ENCODE data around the gene FBXW4. TPM values are rescaled to one million over a fixed set of nuclear protein-coding genes. Genes with fewer than 3 reads are reported as not detected.
A peak's percentile ranks its signal among the peaks of the same experiment; 100 is the strongest.
"Not testable (repeated sequence)": the region's sequence is repeated elsewhere in the genome, so short reads cannot be mapped to it uniquely, and the experiment has no call there.

The FBXW4 gene
- total RNA-seq, 2 experiments from 2014 or later: 36.7 to 46.2 TPM

DNA sequence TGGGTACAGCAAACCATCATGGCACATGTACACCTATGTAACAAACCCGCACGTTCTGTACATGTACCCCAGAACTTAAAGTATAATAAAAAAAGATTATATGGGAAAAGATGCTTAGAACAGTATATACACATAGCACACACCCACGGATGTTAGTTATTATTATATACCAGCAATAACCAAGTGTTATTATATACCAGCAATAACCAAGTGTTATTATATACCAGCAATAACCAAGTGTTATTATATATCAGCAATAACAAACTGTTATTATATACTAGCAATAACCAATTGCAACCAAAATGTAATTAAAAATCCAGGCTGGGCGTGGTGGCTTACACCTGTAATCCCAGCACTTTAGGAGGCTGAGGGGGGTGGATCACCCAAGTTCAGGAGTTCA, 61.5 kb downstream of the FBXW4 start:
- H3K9me3 Mint-ChIP-seq (ENCODE audit: low read depth); H3K4me3 Mint-ChIP-seq; DNase-seq; H3K4me1 Mint-ChIP-seq; H3K27ac Mint-ChIP-seq; CTCF ChIA-PET; H3K27me3 Mint-ChIP-seq; ATAC-seq: not testable (repeated sequence)
- peaks cover 14% of the 10 kb centered on the region for H3K36me3 Mint-ChIP-seq

DNA sequence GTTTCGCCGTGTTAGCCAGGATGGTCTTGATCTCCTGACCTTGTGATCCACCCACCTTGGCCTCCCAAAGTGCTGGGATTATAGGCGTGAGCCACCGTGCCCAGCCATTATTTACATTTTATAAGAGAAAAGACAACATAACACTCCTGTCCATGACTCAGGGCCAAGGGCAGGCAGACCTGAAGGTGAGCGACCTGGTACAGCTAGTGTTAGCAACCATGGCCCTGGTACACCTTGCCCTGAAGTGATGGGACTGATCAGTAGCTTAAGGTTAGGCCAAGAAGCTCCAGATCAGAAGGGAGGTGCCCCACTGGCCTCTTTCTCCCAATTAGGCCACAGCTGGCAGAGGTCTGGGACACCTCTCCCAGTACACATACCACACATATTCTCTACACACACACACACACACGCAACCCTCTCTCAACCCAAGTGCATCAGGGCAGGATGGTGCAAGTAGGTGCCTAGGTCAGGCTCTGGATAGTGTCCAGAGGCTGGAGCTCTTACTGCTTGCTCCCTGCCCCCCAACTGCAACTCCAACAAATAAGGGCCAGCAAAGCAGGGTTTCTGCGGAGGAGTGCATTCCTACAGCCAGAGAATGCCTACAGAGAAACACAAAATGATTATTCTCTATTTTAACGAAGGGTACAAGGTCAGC, 63.0 kb downstream of the FBXW4 start:
- no peaks in the 10 kb centered on the region for H3K9me3 Mint-ChIP-seq (ENCODE audit: low read depth)
- no peak overlapping the region for H3K27ac Mint-ChIP-seq
- CTCF ChIA-PET: no interaction called here
- H3K4me1 Mint-ChIP-seq: no peaks in the 10 kb centered on the region
- peaks cover 6% of the 10 kb centered on the region for H3K36me3 Mint-ChIP-seq
- H3K4me3 Mint-ChIP-seq: no peak overlapping the region
- ATAC-seq: no peak
- no peak for DNase-seq
- no peaks in the 10 kb centered on the region for H3K27me3 Mint-ChIP-seq

DNA sequence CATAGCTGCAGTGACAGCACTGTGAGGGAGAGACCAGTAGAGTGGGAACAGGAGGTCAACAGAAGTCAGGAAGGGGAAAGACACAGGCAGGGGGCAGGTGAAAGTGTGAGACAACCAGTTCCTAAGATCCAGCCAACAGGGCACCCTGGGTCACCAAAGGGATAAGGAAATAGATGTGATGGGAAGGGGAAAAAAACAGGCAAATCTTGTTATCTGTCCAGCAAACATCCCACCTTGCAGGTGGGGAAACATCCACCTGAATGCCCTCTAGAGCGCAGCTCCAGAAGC, 64.4 kb downstream of the FBXW4 start:
- DNase-seq (no peak), ATAC-seq (no peak)
- H3K27ac Mint-ChIP-seq: no peak overlapping the region
- no peaks in the 10 kb centered on the region for H3K27me3 Mint-ChIP-seq
- H3K36me3 Mint-ChIP-seq: peaks cover 2% of the 10 kb centered on the region
- H3K4me3 Mint-ChIP-seq: no peak overlapping the region
- no peaks in the 10 kb centered on the region for H3K9me3 Mint-ChIP-seq (ENCODE audit: low read depth)
- CTCF ChIA-PET: no interaction called here
- no peaks in the 10 kb centered on the region for H3K4me1 Mint-ChIP-seq

DNA sequence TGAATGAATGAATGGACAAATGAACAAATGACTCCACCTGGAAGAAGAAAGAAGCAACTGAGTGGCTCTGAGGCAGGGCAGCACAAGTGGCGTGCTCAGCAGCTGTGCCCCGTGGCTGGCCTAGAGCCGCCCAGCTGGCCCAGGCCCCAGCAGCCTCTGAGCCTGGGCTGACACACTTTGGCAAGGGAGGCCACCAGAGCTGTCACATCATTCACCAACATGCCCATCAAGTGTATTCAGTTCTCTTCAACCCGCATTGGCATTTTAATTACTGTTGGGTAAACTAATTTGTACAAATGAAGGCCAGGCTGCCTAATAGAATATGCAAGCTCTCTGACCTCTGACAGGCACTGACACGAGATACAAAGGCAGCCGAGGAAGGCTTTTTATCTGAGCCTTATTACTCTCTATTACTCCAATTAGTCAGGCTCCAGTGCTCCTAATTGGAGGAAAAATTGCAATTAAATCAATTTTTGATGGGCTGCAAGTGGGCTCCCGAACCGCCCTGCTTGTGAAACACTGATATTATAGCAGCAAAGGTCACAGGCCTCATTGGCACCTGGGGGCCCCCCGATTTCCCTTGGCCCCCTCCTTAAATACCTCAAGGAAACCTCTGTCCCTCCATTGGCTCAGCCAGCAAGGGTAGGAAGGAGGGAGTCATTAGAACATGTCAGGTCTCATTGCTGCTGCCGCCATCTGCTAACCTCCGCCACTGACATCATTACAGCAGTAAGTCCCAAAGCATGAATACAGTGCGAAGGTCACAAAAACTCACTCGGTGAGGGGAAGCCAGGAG, 64.9 kb downstream of the FBXW4 start:
- DNase-seq (no peak), ATAC-seq (no peak)
- H3K27me3 Mint-ChIP-seq: no peaks in the 10 kb centered on the region
- CTCF ChIA-PET: no interaction called here
- no peaks in the 10 kb centered on the region for H3K4me1 Mint-ChIP-seq
- H3K27ac Mint-ChIP-seq: no peak overlapping the region
- H3K9me3 Mint-ChIP-seq (ENCODE audit: low read depth): no peaks in the 10 kb centered on the region
- no peak overlapping the region for H3K4me3 Mint-ChIP-seq
- H3K36me3 Mint-ChIP-seq: peaks cover 1% of the 10 kb centered on the region

DNA sequence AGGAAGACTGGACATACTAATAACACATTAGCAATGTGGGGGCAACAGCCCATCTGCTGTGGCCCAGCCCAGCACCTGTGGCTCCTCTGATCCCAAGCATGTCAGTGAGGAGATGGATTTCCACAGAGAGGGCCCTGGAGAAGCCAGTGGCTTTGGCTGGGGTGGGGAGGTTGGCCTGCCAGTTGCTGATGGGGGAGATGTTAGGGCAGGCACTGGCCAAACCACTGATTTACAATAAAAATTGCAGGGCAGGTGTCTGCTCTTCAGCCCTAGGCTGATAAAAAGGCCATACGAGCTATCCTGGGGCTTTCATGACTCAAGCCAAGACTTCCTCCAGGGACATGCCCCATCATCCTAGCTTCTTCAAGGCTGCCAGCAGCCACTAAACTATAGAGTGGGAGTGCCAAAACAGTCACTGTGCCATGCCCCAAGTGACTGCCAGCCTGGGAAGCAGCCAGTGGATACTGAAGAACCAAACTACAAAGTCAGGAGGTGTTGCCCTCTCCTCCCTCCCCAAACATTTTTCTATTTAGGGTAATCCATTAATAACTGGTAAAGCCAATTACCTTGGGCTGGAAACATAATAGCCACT, 69.1 kb downstream of the FBXW4 start:
- Mint-ChIP-seq H3K4me3 (no peak overlapping the region), H3K27me3 (no peaks in the 10 kb centered on the region), H3K36me3 (peaks cover 7% of the 10 kb centered on the region), H3K4me1 (no peaks in the 10 kb centered on the region), H3K27ac (peak overlapping the region; percentile 18), H3K9me3 (ENCODE audit: low read depth) (no peaks in the 10 kb centered on the region)
- no peak for DNase-seq
- no peak for ATAC-seq
- CTCF ChIA-PET: no interaction called here

DNA sequence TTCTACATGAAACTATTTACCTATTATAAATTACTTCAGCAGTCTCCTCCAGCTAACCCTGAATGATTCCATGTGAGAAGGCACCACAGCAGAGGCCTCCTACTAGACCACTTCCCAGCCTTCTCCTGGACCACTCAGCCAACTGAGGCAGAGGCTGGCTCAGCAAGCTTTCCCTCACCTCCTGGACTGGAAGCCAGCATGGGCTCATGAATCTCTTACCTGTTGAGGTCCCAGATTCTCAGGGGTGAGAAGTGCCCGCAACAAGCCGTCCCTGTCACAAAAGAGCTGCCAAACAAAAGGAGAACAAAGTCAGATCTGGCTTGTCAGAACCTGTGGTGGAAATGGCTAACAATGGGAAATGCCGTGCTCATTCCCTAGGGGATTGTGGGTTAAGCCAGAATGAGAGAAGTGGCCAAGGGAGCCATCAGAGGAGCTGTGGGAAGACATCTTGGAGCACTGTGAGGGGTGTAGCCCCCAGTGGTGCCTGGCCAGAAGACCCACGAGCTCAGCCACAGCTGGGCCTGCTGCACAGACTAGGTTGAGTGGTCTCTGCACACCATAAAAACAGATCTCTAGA, 70.4 kb downstream of the FBXW4 start:
- no peak for ATAC-seq
- Mint-ChIP-seq H3K9me3 (ENCODE audit: low read depth) (no peaks in the 10 kb centered on the region), H3K4me3 (no peak overlapping the region), H3K36me3 (peaks cover 10% of the 10 kb centered on the region), H3K27ac (no peak overlapping the region), H3K4me1 (no peaks in the 10 kb centered on the region), H3K27me3 (no peaks in the 10 kb centered on the region)
- CTCF ChIA-PET: no interaction called here
- DNase-seq: no peak

DNA sequence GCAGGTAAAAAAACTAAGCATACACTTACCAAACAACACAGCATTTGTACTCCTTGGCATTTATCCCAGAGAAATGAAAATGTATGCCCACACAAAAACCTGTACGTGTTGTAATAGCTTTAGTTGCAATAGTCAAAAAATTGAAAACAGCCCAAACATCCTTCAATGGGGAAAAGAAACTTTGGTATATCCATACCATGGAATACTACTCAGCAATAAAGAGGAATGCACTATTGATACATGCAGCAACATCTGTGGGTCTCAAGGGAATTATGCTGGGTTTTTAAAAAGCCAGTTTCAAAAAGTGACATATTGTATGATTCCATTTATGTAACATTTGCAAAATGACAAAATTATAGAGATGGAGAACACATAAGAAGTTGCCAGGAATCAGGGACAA, 71.4 kb downstream of the FBXW4 start:
- DNase-seq (no peak), ATAC-seq (no peak)
- Mint-ChIP-seq H3K27me3 (no peaks in the 10 kb centered on the region), H3K27ac (no peak overlapping the region), H3K4me3 (no peak overlapping the region), H3K9me3 (ENCODE audit: low read depth) (no peaks in the 10 kb centered on the region), H3K4me1 (no peaks in the 10 kb centered on the region), H3K36me3 (peaks cover 10% of the 10 kb centered on the region)
- CTCF ChIA-PET: interaction anchor here (1.0 to 1.9 kb wide), 2 partner anchors 21 to 158 kb away, joined by 3 to 6 read pairs; no protein-coding TSS in a partner anchor

DNA sequence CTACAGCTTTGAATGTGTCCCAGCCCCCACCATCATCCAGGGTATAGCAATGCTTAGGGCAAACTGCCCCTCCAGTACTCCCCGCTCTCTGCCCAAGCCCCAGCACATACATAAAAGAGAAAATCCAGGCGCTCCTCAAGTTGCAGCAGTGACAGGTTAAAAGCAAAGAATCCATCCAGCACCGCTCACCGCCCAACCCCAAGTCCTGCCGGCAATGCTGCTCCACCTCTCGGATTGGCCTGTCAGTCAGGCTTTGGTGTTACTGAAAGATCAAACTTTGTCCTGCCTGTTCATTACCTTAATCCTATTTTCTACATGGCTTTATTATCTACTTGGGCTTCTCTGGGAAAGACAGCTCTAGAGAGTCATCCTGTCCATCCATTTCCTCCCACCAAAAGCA, 75.0 kb downstream of the FBXW4 start:
- H3K27ac Mint-ChIP-seq: no peak overlapping the region
- CTCF ChIA-PET: interaction anchor here (0.8 to 1.0 kb wide), 3 partner anchors 16 to 20 kb away, joined by 3 to 4 read pairs (median 4); no protein-coding TSS in a partner anchor

DNA sequence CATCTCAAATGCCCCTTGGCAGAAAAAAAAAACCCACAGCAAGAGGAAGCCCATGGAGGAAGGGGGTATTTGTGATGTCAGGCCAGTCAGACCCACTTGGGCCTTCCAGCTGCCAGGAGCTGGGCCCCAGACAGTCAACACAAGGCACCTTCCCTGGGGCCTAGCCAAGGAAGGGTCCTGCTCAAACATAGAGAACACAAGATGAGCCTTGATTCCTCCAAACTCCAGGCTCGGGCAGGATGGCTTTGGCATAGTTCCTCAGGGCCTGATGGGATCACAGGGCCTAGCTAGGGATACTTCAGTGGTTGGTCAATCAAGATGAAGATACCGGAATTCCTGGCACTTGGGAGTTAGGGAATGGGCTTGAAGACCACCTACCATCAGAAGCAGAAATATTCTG, 76.1 kb downstream of the FBXW4 start:
- Mint-ChIP-seq H3K27me3 (no peaks in the 10 kb centered on the region), H3K9me3 (ENCODE audit: low read depth) (no peaks in the 10 kb centered on the region), H3K27ac (no peak overlapping the region), H3K4me1 (no peaks in the 10 kb centered on the region), H3K36me3 (peaks cover 10% of the 10 kb centered on the region), H3K4me3 (no peak overlapping the region)
- ATAC-seq (no peak), DNase-seq (no peak)
- CTCF ChIA-PET: interaction anchor here (0.6 to 1.3 kb wide), 2 partner anchors 16 to 366 kb away, joined by 3 to 4 read pairs; no protein-coding TSS in a partner anchor

More for the DNA sequence above, 75.0 kb downstream of the FBXW4 start:
- no peak for ATAC-seq
- Mint-ChIP-seq H3K4me1 (no peaks in the 10 kb centered on the region), H3K9me3 (ENCODE audit: low read depth) (no peaks in the 10 kb centered on the region), H3K36me3 (peaks cover 10% of the 10 kb centered on the region), H3K4me3 (no peak overlapping the region), H3K27me3 (no peaks in the 10 kb centered on the region)
- no peak for DNase-seq

DNA sequence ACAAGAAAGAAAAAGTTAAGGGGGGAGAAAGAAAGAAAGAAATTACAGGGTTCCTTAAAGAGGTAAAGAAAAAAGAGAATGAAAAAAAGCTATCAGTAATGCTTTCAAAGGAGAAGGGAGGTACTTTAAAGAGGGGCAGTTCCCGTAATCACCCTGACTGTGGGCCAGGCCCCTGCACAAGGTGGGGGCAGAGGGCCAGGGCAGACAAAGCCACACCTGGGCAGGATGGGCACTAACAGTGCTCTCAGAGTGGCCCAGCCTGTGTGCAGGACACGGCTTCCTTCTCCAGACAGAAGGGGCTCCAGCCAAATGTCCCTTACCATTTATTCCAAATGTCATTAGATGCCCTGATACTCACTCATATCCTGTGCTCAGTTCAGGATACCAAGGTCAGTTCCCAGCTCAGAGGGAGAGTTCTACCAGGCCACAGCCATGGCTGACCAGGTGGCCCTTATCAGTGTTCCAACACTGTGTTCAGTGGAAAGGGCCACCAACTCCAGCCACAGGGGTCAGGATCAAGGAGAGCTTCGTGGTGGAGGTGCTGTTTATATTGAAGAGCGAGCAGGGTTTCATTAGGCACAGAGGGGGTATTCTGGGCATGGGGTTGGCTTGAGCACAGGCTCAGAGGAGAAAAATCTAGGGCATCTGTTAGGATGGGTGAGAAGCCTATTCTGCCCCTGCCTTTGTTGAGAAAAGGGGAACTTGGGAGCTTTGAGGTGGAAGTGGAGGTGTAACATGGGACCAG, 77.0 kb downstream of the FBXW4 start:
- no peak overlapping the region for H3K4me3 Mint-ChIP-seq
- H3K27ac Mint-ChIP-seq: no peak overlapping the region
- no peaks in the 10 kb centered on the region for H3K4me1 Mint-ChIP-seq
- no peak for DNase-seq
- H3K36me3 Mint-ChIP-seq: peaks cover 3% of the 10 kb centered on the region
- H3K9me3 Mint-ChIP-seq (ENCODE audit: low read depth): no peaks in the 10 kb centered on the region
- CTCF ChIA-PET: interaction anchor here (0.6 to 1.3 kb wide), 2 partner anchors 15 to 365 kb away, joined by 3 to 4 read pairs; no protein-coding TSS in a partner anchor
- no peaks in the 10 kb centered on the region for H3K27me3 Mint-ChIP-seq
- no peak for ATAC-seq

DNA sequence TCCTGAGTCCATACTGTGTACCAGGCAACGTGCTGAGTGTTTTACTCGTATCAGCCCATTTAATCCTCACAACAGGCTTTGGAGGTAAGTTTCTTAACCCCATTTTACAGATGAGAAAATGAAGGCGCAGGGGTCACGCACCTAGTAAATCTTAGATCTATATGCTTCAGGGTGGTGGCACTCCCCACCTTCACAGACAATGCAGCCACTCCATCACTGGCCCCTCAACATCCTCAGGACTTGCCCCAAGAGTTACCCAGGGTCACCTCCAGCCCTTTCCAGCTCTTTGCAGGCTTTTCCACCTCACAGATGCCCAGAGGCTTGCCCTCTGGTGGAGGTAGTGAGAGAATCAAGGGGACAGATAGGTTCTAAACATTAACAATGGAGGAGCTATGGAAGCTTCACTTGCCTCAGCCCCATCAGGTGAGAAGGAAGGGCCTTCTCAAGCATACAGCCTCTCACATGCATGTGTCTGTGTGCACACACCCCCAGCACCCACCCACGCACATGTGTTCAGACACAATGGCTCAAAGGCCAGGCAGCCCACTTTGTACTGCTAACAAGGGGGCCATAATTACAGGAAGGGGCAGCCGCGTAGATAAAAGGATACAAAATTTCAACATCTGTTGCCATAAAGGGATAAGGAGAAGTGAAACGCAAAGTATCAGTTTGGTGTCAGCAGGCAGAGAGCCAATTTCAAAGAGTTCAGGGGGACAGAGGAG, 77.7 kb downstream of the FBXW4 start:
- no peak overlapping the region for H3K27ac Mint-ChIP-seq
- ATAC-seq: no peak
- peaks cover 2% of the 10 kb centered on the region for H3K4me1 Mint-ChIP-seq

DNA sequence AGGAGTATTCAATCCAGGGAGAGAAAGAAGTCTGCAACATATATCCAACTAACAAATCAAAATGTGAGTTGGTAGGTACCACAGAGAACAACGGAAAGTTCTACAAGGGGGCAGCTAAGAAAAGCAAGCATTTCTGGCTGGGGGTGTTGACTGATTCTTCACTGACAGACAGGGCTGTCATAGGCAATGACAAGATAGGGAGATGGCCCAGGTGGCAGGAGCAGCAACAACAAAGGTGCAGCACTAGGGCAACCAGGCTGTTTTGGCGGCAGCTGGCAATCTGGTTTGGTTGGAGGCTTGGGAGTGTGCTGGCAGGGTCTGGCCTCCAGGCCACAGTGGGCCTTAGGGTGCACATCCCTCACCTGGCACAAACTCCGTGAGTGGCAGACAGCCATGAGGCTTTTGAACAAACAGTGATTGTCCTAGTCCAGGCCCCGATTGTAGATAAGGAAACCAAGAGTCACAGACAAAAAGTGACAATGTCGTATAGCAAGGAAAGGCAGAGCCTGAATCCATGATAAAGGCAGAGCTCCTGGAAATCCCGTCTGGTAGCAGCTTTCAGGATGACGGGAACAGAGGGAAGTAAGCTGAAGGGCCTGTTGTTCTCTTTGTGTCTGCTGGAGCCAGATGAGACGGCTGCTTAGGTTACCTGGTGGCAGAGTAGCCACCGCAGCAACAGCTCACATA, 78.4 kb downstream of the FBXW4 start:
- H3K36me3 Mint-ChIP-seq: peaks cover 6% of the 10 kb centered on the region
- H3K9me3 Mint-ChIP-seq (ENCODE audit: low read depth): no peaks in the 10 kb centered on the region
- no peak overlapping the region for H3K27ac Mint-ChIP-seq
- CTCF ChIA-PET: interaction anchor here (1.0 kb wide), 1 partner anchor 13 kb away, joined by 3 read pairs; no protein-coding TSS in a partner anchor
- H3K4me3 Mint-ChIP-seq: no peak overlapping the region
- ATAC-seq: no peak
- H3K27me3 Mint-ChIP-seq: no peaks in the 10 kb centered on the region
- H3K4me1 Mint-ChIP-seq: peaks cover 8% of the 10 kb centered on the region
- DNase-seq: no peak

More for the DNA sequence above, 77.7 kb downstream of the FBXW4 start:
- no peaks in the 10 kb centered on the region for H3K9me3 Mint-ChIP-seq (ENCODE audit: low read depth)
- H3K27me3 Mint-ChIP-seq: no peaks in the 10 kb centered on the region
- no peak for DNase-seq
- H3K4me3 Mint-ChIP-seq: no peak overlapping the region
- CTCF ChIA-PET: interaction anchor here (1.0 kb wide), 1 partner anchor 14 kb away, joined by 3 read pairs; no protein-coding TSS in a partner anchor
- H3K36me3 Mint-ChIP-seq: peaks cover 3% of the 10 kb centered on the region

Measured in activated CD8-positive, alpha-beta memory T cell treated with anti-CD3 and anti-CD28 coated beads, Interleukin-2, amount 10 ng/mL, durations not matched to agents 7 days and 5 days (primary cell).